A549 (cell line): ENCODE measurements around the gene GPC1.

ENCODE experiments used
- JUNB ChIP-seq: fragments of >200 bp; sonication (Bioruptor Twin); formaldehyde crosslinking; IDR thresholded peaks from 2 replicates; pipeline ENCODE4 v1.6.1; 2016
- RAD21 ChIP-seq, 2 experiments: fragments of >200 bp in 1 of 2; sonication (Bioruptor Twin) in 1 of 2; formaldehyde crosslinking in 1 of 2; IDR thresholded peaks in 1 of 2; conservative IDR thresholded peaks in 1 of 2; 2 replicates in 1 of 2; 3 replicates in 1 of 2; pipeline ENCODE4 v1.6.1; 2012 to 2018; ENCODE audit warnings: inconsistent platforms in 1 of 2
- SREBF2 ChIP-seq: fragments of 450-650 bp; IDR thresholded peaks from 2 replicates; pipeline ENCODE4 v1.6.1; 2014; ENCODE audit warnings: mild to moderate bottlenecking, moderate library complexity
- TF ChIP-seq, protein P1 (sequence below): fragments of >200 bp; sonication (Bioruptor Twin); formaldehyde crosslinking; IDR thresholded peaks from 3 replicates; pipeline ENCODE4 v1.5.1; 2016
- TF ChIP-seq, protein P2 (sequence below): fragments of 450-650 bp; IDR thresholded peaks from 2 replicates; pipeline ENCODE4 v1.6.1; 2014; ENCODE audit warnings: antibody characterized with exemption

GRCh38 chr2:240438810-240439697 is 3.6 kb downstream of the GPC1 start:
- TF ChIP-seq, protein P1, sequence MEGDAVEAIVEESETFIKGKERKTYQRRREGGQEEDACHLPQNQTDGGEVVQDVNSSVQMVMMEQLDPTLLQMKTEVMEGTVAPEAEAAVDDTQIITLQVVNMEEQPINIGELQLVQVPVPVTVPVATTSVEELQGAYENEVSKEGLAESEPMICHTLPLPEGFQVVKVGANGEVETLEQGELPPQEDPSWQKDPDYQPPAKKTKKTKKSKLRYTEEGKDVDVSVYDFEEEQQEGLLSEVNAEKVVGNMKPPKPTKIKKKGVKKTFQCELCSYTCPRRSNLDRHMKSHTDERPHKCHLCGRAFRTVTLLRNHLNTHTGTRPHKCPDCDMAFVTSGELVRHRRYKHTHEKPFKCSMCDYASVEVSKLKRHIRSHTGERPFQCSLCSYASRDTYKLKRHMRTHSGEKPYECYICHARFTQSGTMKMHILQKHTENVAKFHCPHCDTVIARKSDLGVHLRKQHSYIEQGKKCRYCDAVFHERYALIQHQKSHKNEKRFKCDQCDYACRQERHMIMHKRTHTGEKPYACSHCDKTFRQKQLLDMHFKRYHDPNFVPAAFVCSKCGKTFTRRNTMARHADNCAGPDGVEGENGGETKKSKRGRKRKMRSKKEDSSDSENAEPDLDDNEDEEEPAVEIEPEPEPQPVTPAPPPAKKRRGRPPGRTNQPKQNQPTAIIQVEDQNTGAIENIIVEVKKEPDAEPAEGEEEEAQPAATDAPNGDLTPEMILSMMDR: no peak
- no peak for TF ChIP-seq SREBF2
- TF ChIP-seq RAD21 (conservative IDR thresholded peaks at IDR 0.05 in 1 of 2, IDR thresholded peaks at IDR 0.05 in 1 of 2): no peak
- TF ChIP-seq, protein P2, sequence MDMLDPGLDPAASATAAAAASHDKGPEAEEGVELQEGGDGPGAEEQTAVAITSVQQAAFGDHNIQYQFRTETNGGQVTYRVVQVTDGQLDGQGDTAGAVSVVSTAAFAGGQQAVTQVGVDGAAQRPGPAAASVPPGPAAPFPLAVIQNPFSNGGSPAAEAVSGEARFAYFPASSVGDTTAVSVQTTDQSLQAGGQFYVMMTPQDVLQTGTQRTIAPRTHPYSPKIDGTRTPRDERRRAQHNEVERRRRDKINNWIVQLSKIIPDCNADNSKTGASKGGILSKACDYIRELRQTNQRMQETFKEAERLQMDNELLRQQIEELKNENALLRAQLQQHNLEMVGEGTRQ: no peak
- no peak for TF ChIP-seq JUNB
